ENCODE data around the gene UBAC2. TPM values are rescaled to one million over a fixed set of nuclear protein-coding genes. Genes with fewer than 3 reads are reported as not detected.

Gene UBAC2
- total and polyA plus RNA-seq, 4 donors, result 49.9 to 77.1 (median 53.7) TPM

GRCh38 chr13:99363391-99363790, 162.7 kb downstream of the UBAC2 start:
- 92 to 95% methylated on average over 7 of the region's 7 CpGs for WGBS, 2 donors
- no peaks in the 10 kb centered on the region for H3K9me3 ChIP-seq (ENCODE audit: control insufficient read depth in 4 of 4, insufficient read depth in 3 of 4, low read length in 3 of 4)
- no peaks in the 10 kb centered on the region for H3K27me3 ChIP-seq (ENCODE audit: control insufficient read depth in 3 of 3, insufficient read depth in 3 of 3, low read length in 2 of 3)
- H3K4me3 ChIP-seq, result no peak overlapping the region
- H3K36me3 ChIP-seq (ENCODE audit: control insufficient read depth in 4 of 4, insufficient read depth in 4 of 4, low read length in 4 of 4), result peaks cover 0 to 8% (median 3%) of the 10 kb centered on the region in 4 donors
- ATAC-seq (ENCODE audit: insufficient read depth, low FRiP score) (no peak), DNase-seq (no peak)
- TF ChIP-seq, protein P1, sequence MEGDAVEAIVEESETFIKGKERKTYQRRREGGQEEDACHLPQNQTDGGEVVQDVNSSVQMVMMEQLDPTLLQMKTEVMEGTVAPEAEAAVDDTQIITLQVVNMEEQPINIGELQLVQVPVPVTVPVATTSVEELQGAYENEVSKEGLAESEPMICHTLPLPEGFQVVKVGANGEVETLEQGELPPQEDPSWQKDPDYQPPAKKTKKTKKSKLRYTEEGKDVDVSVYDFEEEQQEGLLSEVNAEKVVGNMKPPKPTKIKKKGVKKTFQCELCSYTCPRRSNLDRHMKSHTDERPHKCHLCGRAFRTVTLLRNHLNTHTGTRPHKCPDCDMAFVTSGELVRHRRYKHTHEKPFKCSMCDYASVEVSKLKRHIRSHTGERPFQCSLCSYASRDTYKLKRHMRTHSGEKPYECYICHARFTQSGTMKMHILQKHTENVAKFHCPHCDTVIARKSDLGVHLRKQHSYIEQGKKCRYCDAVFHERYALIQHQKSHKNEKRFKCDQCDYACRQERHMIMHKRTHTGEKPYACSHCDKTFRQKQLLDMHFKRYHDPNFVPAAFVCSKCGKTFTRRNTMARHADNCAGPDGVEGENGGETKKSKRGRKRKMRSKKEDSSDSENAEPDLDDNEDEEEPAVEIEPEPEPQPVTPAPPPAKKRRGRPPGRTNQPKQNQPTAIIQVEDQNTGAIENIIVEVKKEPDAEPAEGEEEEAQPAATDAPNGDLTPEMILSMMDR (IDR thresholded peaks at IDR 0.05; ENCODE audit: control extremely low read depth, extremely low read depth), result no peak
- no peak overlapping the region for H3K9ac ChIP-seq (ENCODE audit: insufficient read depth in 1 of 2, low read length in 2 of 2)
- peaks cover 0 to 2% (median 0%) of the 10 kb centered on the region in 5 donors for H3K4me1 ChIP-seq (ENCODE audit: control insufficient read depth in 5 of 5, insufficient read depth in 5 of 5, low read length in 5 of 5)
- no peak overlapping the region for H3K27ac ChIP-seq (ENCODE audit: low read depth in 1 of 2, low read length in 1 of 2)

- peaks cover 0 to 4% (median 3%) of the 10 kb centered on the region in 4 donors for H3K36me3 ChIP-seq (ENCODE audit: control insufficient read depth in 4 of 4, insufficient read depth in 4 of 4, low read length in 4 of 4)
- DNase-seq (no peak), ATAC-seq (ENCODE audit: insufficient read depth, low FRiP score) (no peak)
- peaks cover 0 to 3% (median 0%) of the 10 kb centered on the region in 5 donors for H3K4me1 ChIP-seq (ENCODE audit: control insufficient read depth in 5 of 5, insufficient read depth in 5 of 5, low read length in 5 of 5)
- H3K9me3 ChIP-seq (ENCODE audit: control insufficient read depth in 4 of 4, insufficient read depth in 3 of 4, low read length in 3 of 4), result no peaks in the 10 kb centered on the region
- H3K27me3 ChIP-seq (ENCODE audit: control insufficient read depth in 3 of 3, insufficient read depth in 3 of 3, low read length in 2 of 3), result no peaks in the 10 kb centered on the region
- 91% methylated on average over 1 of the region's 1 CpG for WGBS, 2 donors
- no peak overlapping the region for H3K9ac ChIP-seq (ENCODE audit: insufficient read depth in 1 of 2, low read length in 2 of 2)
- TF ChIP-seq, protein P1 (IDR thresholded peaks at IDR 0.05; ENCODE audit: control extremely low read depth, extremely low read depth), result no peak
- H3K4me3 ChIP-seq, result no peak overlapping the region
- no peak overlapping the region for H3K27ac ChIP-seq (ENCODE audit: low read depth in 1 of 2, low read length in 1 of 2)
These were observed 163.3 kb downstream of the UBAC2 start for GRCh38 chr13:99363949-99364348.

- Histone ChIP-seq H3K4me3 (no peak overlapping the region), H3K4me1 (ENCODE audit: control insufficient read depth in 5 of 5, insufficient read depth in 5 of 5, low read length in 5 of 5) (peaks cover 0 to 3% (median 0%) of the 10 kb centered on the region in 5 donors), H3K27me3 (ENCODE audit: control insufficient read depth in 3 of 3, insufficient read depth in 3 of 3, low read length in 2 of 3) (no peaks in the 10 kb centered on the region), H3K9me3 (ENCODE audit: control insufficient read depth in 4 of 4, insufficient read depth in 3 of 4, low read length in 3 of 4) (no peaks in the 10 kb centered on the region), H3K27ac (ENCODE audit: low read depth in 1 of 2, low read length in 1 of 2) (no peak overlapping the region), H3K36me3 (ENCODE audit: control insufficient read depth in 4 of 4, insufficient read depth in 4 of 4, low read length in 4 of 4) (peaks cover 1 to 19% (median 5%) of the 10 kb centered on the region in 4 donors), H3K9ac (ENCODE audit: insufficient read depth in 1 of 2, low read length in 2 of 2) (no peak overlapping the region)
- TF ChIP-seq, protein P1 (IDR thresholded peaks at IDR 0.05; ENCODE audit: control extremely low read depth, extremely low read depth), result no peak
- 87 to 92% methylated on average over 11 of the region's 11 CpGs for WGBS, 2 donors
- ATAC-seq (ENCODE audit: insufficient read depth, low FRiP score) (no peak), DNase-seq (no peak)
These were observed 165.7 kb downstream of the UBAC2 start for GRCh38 chr13:99366075-99366987.
